Activated T-cell treated with anti-CD3 and anti-CD28 coated beads, Interleukin-2, amount 50 U/mL, for 72 hours (primary cell): Measurements from ENCODE around the gene HEXA. TPM values are rescaled to one million over a fixed set of nuclear protein-coding genes. Genes with fewer than 3 reads are reported as not detected.
A peak's percentile ranks its signal among the peaks of the same experiment; 100 is the strongest.

Experiments used
- ATAC-seq, 2 donors: fragments of 150-1000 bp; cut with Tn5 transposase; replicated peaks in 1 of 2; 2 replicates each; pipeline ENCODE4 v1.10.0; 2021; ENCODE audit warnings: moderate library complexity in 2 of 2, mild to moderate bottlenecking in 1 of 2
- DNase-seq, 2 donors: peaks; one replicate each; pipeline ENCODE4 v3.0.0; 2021 to 2022; ENCODE audit warnings: mixed read lengths in 1 of 2
- H3K27ac Mint-ChIP-seq: one replicate; pipeline ENCODE4 v1.8.0; 2022; ENCODE audit warnings: mild to moderate bottlenecking, moderate library complexity, mixed read lengths
- H3K27me3 Mint-ChIP-seq: one replicate; pipeline ENCODE4 v1.8.0; 2022; ENCODE audit warnings: low read depth, mixed read lengths
- H3K36me3 Mint-ChIP-seq, 2 donors: one replicate each; pipeline ENCODE4 v1.8.0; 2022; ENCODE audit warnings: mixed read lengths in 2 of 2, mild to moderate bottlenecking in 1 of 2; ENCODE audit not compliant: insufficient read depth in 2 of 2
- H3K4me1 Mint-ChIP-seq: one replicate; pipeline ENCODE4 v1.8.0; 2022; ENCODE audit warnings: low read depth, mixed read lengths
- H3K4me3 Mint-ChIP-seq, 2 donors: one replicate each; pipeline ENCODE4 v1.8.0; 2022; ENCODE audit warnings: mild to moderate bottlenecking in 2 of 2, mixed read lengths in 2 of 2, moderate library complexity in 2 of 2
- H3K9me3 Mint-ChIP-seq, 2 donors: one replicate each; pipeline ENCODE4 v1.8.0; 2022; ENCODE audit warnings: mixed read lengths in 2 of 2
- total RNA-seq, 2 donors: library from RNA; stranded (reverse); gene quantifications; one replicate each; pipeline ENCODE4 v1.2.3, GENCODE V29; 2022

HEXA gene
- total RNA-seq, 2 donors from 2014 or later = 77.5 to 87.6 TPM

DNA sequence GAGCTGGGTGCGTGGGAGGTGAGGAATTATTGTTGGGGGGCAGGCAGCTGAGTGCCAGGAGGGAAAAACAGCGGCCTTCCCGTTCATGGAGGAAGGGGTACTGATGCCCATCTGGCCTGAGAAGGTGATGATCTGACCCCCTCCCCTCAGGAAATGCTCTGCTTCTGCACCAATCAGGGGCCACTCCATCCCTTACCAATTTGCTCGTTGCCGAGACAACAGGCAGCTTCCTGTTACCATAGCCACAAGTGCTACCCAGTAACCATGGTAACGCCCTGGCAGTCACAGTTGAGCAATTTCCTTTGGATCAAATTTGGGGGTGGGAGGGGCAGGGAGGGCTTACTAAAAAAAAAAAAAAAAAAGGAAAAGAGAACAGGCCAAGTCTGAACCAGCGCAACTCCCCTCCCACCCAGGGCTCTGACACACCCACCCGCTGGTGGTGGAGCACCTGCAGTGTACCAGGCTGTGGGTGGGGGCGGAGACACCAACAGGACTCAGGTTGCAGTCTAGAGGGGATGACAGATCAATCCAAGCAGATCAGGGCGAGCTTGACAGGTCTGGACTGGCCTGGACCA lies 69.5 kb downstream of the HEXA start:
- Mint-ChIP-seq H3K4me1 (peaks cover 12% of the 10 kb centered on the region), H3K27me3 (peaks cover 6% of the 10 kb centered on the region), H3K9me3 (no peaks in the 10 kb centered on the region), H3K36me3 (no peaks in the 10 kb centered on the region), H3K4me3 (no peak overlapping the region), H3K27ac (no peak overlapping the region)
- ATAC-seq (peak; percentile 39 to 61), DNase-seq (peak in 1 of 2 donors; percentile 15)

GRCh38 chr15:72304596-72304995 lies 71.2 kb downstream of the HEXA start:
- Mint-ChIP-seq H3K36me3 (no peaks in the 10 kb centered on the region), H3K9me3 (no peaks in the 10 kb centered on the region), H3K27ac (no peak overlapping the region), H3K4me3 (no peak overlapping the region), H3K4me1 (peaks cover 12% of the 10 kb centered on the region), H3K27me3 (peaks cover 6% of the 10 kb centered on the region)
- no peak for DNase-seq
- ATAC-seq = no peak

GRCh38 chr15:72302955-72303354 lies 72.9 kb downstream of the HEXA start:
- no peak for ATAC-seq
- no peak for DNase-seq
- peaks cover 6% of the 10 kb centered on the region for H3K27me3 Mint-ChIP-seq
- H3K36me3 Mint-ChIP-seq = no peaks in the 10 kb centered on the region
- no peak overlapping the region for H3K4me3 Mint-ChIP-seq
- H3K27ac Mint-ChIP-seq = no peak overlapping the region
- H3K9me3 Mint-ChIP-seq = no peaks in the 10 kb centered on the region
- H3K4me1 Mint-ChIP-seq = peaks cover 12% of the 10 kb centered on the region

Other genes with a start within 250 kb of the HEXA start
- under 1 TPM in 1 of 2 donors, not detected in 1; 0.07 TPM for gene GRAMD2A, start 178.2 kb downstream of the HEXA start, total RNA-seq
- 1,000 to 10,000 TPM; 1,066 to 1,119 TPM for gene PKM, start 144.8 kb downstream of the HEXA start, total RNA-seq
- 100 to 1,000 TPM; 108 to 132 TPM for gene PARP6, start 103.5 kb downstream of the HEXA start, total RNA-seq
- gene CELF6, start 55.9 kb downstream of the HEXA start, total RNA-seq = under 1 TPM; 0.58 to 0.65 TPM
- not detected for gene TMEM202, start 22.3 kb upstream of the HEXA start, total RNA-seq
- gene ARIH1, start 98.3 kb upstream of the HEXA start, total RNA-seq = 100 to 1,000 TPM; 206 to 227 TPM